ENCODE data around the gene KCTD2. TPM values are rescaled to one million over a fixed set of nuclear protein-coding genes. Genes with fewer than 3 reads are reported as not detected.

Gene KCTD2
- total and polyA plus RNA-seq, 2 of the 13 experiments (the other 11 are each of a cell fraction or from before 2014, with no cell fraction given), result 28.3 to 32.6 TPM

GRCh38 chr17:75046407-75047289, at the start of gene KCTD2, which contains the start of gene ATP5PD (continued):
- peak; percentile 47; the same call in 1 of the 2 replicates for TF ChIP-seq NFAT5 (CRISPR knock-in tag; IDR thresholded peaks at IDR 0.05)
- TF ChIP-seq ZNF597 (CRISPR knock-in tag; IDR thresholded peaks at IDR 0.05), result no peak
- TF ChIP-seq DPF2 (CRISPR knock-in tag; IDR thresholded peaks at IDR 0.05; ENCODE audit: borderline replicate concordance, low read depth), result no peak
- TF ChIP-seq RFX3 (CRISPR knock-in tag; IDR thresholded peaks at IDR 0.05), result no peak
- no peak for TF ChIP-seq ZNF704 (CRISPR knock-in tag; IDR thresholded peaks at IDR 0.05; ENCODE audit: borderline replicate concordance)
- peak; percentile 65; the same call in 1 of the 2 replicates for TF ChIP-seq E2F2 (CRISPR knock-in tag; IDR thresholded peaks at IDR 0.05; ENCODE audit: borderline replicate concordance)
- TF ChIP-seq ZNF83 (CRISPR knock-in tag; IDR thresholded peaks at IDR 0.05; ENCODE audit: borderline replicate concordance), result no peak; the same call in 1 of the 2 replicates
- peak; percentile 94 for TF ChIP-seq HES4 (CRISPR knock-in tag; IDR thresholded peaks at IDR 0.05; ENCODE audit: borderline replicate concordance)
- peak; percentile 96; the same call in 1 of the 2 replicates for TF ChIP-seq SNAI1 (CRISPR knock-in tag; IDR thresholded peaks at IDR 0.05; ENCODE audit: borderline replicate concordance)
- 0 out of 2 replicates have a peak, but pooled peaks have one; percentile 7 for TF ChIP-seq ZNF234 (CRISPR knock-in tag; conservative IDR thresholded peaks at IDR 0.05)
- no peak; the same call in 1 of the 2 replicates for TF ChIP-seq RNF219 (CRISPR knock-in tag; IDR thresholded peaks at IDR 0.05)
- TF ChIP-seq MED1 (CRISPR knock-in tag; IDR thresholded peaks at IDR 0.05), result peak; percentile 31; the same call in 1 of the 2 replicates
- no peak for TF ChIP-seq KLF15 (CRISPR knock-in tag; IDR thresholded peaks at IDR 0.05; ENCODE audit: borderline replicate concordance)
- TF ChIP-seq ZNF879 (CRISPR knock-in tag; IDR thresholded peaks at IDR 0.05), result no peak
- no peak for TF ChIP-seq ZFAT (CRISPR knock-in tag; conservative IDR thresholded peaks at IDR 0.05)
- no peak for TF ChIP-seq ZSCAN12 (CRISPR knock-in tag; IDR thresholded peaks at IDR 0.05)

Data from HepG2 (cell line).